Stimulated activated CD4-positive, alpha-beta T cell treated with anti-CD3 and anti-CD28 coated beads, Interleukin-15, amount 100 ng/mL, for 1 hour (primary cell): ENCODE data around the gene INTS1.

ENCODE experiments used
- DNase-seq, 2 donors: peaks; one replicate each; pipeline ENCODE4 v3.0.0-alpha.2; 2020; ENCODE audit warnings: low read depth in 1 of 2, low spot score in 1 of 2

INTS1 gene

GRCh38 chr7:1434891-1435670 lies 69.1 kb downstream of the INTS1 start:
- DNase-seq = no peak

- no peak for DNase-seq
Observed at GRCh38 chr7:1434165-1434718, 69.9 kb downstream of the INTS1 start.

- DNase-seq = no peak
Observed at GRCh38 chr7:1433128-1433920, 70.9 kb downstream of the INTS1 start.

- peak; percentile 61 to 67 for DNase-seq
Observed at GRCh38 chr7:1432411-1433082, 71.6 kb downstream of the INTS1 start.

- DNase-seq = no peak
Observed at GRCh38 chr7:1431634-1432380, 72.4 kb downstream of the INTS1 start.

- DNase-seq = no peak
Observed at GRCh38 chr7:1431226-1431625, 73.0 kb downstream of the INTS1 start.

DNA sequence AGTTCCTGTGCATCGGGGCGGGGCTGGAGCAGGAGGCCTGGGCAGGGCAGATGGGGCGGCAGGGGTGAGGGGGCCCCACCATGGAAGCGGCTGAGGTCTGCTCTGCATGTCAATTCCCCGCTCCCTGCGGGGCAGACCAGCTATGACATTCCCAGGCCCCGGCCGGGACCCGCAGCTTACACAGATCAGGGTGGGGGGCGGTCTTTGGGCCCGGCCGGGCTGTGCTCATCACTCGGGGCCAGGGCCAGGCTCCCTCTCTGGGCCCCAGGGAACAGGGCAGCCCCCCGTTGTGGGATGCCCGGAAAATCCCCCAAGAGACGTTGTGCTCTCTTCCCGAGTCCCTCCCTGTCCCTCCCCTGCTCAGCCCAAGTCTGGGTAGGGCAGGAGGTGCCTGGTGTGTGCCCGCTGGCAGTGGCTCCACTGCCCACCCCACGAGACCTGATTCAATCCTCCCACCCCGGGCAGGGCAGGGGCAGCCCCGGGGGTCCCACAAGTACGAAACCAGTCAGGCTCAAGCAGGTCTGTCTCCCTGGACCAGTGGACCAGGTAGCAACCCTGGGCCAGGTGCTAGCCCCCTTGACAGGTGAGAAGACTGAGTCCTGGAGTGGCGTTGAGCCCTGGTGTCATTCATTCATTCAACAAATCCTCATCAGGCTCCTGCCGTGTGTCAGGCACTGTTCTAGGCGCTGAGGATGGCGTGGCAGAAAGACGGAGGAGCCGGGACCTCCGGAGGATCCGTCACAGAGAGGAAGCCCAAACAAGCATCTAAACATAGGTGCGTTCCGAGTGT lies 73.9 kb downstream of the INTS1 start:
- no peak for DNase-seq

GRCh38 chr7:1428941-1429501 lies 75.2 kb downstream of the INTS1 start:
- DNase-seq = no peak

- DNase-seq = no peak
Observed at GRCh38 chr7:1427064-1427657, 77.0 kb downstream of the INTS1 start.

DNA sequence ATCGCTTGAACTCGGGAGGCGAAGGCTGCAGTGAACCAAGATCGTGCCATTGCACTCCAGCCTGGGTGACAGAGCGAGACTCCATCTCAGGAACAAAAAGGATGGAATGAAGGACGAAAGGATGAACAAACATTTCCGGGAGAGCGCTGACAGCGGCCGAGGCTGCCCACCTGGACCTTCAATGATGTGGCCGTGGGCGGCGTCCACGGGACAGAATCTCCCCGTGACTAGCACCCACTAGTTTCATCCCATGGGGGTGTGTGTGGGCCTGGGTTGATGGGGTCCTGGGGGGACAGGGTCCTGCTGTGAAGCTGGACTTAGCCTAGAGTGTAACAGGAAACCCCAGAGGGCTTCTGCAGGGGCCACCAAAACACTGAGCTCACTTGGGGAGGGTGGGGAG lies 77.7 kb downstream of the INTS1 start:
- DNase-seq = no peak

GRCh38 chr7:1425292-1426136 lies 78.7 kb downstream of the INTS1 start:
- DNase-seq = no peak

DNA sequence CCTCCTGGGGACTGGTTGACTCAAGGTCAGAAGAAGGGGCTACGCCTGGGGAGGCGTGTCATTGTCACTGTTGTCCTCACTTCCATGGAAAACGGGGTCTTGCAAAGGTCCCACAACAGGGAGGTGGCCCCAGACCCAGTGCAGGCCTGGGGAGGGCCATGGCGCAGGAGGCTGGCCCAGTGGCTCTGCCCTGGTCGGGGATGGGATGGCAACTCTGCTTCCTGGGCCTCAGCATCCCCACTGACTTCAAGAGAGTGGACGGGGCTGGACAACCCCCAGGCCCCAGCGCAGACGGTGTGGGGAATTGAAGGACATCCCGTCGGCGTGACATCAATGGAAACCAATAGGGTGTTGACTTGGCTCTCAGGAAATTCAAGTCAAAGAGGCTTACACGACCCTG lies 80.1 kb downstream of the INTS1 start:
- no peak for DNase-seq

DNA sequence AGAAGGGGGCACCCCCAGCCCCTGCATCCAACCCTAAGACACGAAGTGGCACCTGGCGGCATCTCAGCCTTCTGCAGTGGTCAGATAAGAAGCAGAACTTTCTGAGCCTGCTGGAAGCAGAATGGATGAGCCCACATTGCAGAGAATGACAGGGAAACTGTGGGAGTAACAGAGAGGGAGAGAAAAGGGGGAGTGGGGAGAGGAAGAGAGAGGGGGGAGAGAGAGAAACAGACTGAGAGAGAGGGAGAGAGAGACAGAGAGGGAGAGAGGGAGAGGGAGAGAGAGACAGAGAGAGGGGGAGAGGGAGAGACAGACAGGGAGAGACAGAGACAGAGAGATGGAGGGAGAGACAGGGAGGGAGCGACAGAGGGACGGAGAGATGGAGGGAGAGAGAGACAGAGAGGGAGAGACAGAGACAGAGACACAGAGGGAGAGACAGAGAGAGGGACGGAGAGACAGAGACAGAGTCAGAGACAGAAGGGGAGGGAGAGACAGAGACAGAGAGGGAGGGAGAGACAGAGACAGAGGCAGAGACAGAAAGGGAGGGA lies 80.9 kb downstream of the INTS1 start:
- DNase-seq = no peak

DNA sequence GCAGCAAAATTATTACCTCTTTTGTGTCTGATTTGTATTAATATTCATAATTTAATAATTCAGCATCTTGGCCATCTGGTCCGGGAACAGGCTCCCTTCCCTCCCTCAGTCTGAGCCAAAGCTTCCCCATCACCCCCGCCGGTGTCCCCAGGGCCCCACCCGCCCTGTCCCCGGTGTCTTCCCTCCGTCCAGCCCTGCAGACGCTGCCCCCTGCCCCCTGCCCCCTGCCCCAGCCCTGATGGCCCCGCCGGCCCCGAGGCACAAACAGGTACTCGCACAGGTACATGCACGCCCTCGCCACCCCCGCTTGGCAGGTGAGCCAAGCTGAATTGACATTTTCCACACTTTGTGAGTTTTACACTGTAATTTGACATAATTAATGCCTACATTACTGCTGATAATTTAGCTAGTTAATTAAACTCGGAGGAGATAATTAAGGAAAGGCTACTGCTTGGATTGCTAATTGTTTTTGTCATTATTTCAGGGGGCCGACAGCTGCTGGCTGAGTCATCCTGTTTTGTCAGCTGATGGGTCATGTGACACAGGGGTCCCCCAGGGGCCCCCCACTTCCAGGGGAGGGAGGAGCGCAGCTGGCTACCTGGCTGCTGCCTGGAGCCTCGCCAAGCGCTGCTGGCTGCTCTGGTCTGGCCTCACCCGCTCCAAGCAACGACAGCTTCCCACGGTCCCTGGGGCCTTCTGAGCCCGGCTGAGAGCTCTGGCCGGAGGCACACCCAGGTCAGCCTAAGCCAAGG lies 81.5 kb downstream of the INTS1 start:
- no peak for DNase-seq

DNA sequence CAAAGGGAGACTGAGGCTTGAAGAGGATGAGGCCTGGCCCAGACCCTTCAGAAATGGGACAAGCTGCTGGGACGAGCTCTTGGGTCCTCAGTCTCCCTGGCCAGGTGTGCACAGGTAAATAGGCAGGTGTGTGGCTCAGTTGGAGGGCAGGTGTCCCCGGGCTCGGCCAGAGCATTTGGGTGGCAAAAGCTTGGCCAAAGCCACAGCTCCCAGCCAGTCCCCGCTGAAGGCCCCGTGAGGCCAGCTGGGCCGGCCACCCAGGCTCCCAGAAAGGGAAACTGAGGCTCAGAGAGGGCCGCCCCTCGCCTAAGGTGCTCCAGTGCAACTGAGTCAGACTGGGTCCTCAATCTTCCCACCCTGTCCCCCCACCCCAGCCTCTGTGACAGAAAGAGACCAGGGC lies 82.2 kb downstream of the INTS1 start:
- DNase-seq = no peak

DNA sequence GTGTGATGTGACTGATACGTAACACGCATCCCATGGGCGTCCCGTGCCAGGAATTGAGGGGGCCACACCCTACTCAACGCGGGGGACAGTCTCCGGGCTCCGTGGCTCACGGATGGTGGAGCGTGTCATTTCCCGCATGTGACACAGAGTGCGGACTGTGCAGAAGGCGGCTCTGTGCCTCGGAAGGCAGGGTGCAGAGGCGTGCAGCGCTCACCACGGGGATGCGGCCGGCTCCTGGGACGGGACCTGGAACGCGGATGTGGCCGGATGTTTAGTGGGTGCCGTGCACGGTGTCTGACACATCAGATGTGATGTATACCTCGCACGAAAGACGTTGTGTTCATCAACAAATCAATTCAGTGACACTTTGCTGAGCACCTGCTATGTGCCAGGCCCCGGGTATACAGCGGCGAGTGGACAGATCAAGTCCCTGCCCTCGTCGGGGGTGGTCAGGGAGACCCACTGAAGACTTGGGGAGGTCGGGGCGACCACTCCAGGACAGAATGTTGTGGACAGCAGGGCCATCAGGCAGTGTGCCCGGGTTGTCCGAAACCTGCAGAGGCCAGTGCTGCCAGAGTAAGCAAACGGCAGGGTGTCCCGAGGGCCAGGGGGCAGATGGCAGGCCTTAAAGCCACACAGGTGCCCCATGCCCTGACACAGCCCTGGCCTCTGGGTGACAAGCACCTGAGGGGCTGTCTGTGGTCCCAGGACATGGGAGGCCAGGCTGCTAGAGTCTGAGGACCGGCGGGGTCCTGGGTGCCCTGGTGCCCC lies 83.0 kb downstream of the INTS1 start:
- DNase-seq = no peak
